Measurements from ENCODE around the gene DEFB128. TPM values are rescaled to one million over a fixed set of nuclear protein-coding genes. Genes with fewer than 3 reads are reported as not detected.

Gene DEFB128
- total and polyA plus RNA-seq, 2 experiments from 2014 or later, result not detected

GRCh38 chr20:215796-216195, 26.3 kb upstream of the DEFB128 start:
- TF ChIP-seq CTCF (conservative IDR thresholded peaks at IDR 0.05; ENCODE audit: low read depth in 2 of 2) (no peak), EZH2phosphoT487 (IDR thresholded peaks at IDR 0.05; ENCODE audit: unreplicated experiment) (no peak), NANOG (IDR thresholded peaks at IDR 0.05; ENCODE audit: borderline replicate concordance) (no peak), ZNF331 (CRISPR knock-in tag; IDR thresholded peaks at IDR 0.05; ENCODE audit: low read depth) (no peak), REST (IDR thresholded peaks at IDR 0.05; ENCODE audit: unreplicated experiment) (no peak)
- Mint-ChIP-seq H3K9me3 (no peaks in the 10 kb centered on the region), H3K36me3 (ENCODE audit: low read depth) (no peaks in the 10 kb centered on the region), H3K27me3 (ENCODE audit: insufficient read depth, low read depth, poor library complexity) (no peaks in the 10 kb centered on the region), H3K4me1 (no peaks in the 10 kb centered on the region), H3K27ac (no peak overlapping the region), H3K4me3 (no peak overlapping the region)
- Histone ChIP-seq H3K27ac (ENCODE audit: low read depth) (no peak overlapping the region), H3K9me2 (ENCODE audit: insufficient read depth) (no peaks in the 10 kb centered on the region), H4K20me1 (replicated peaks; ENCODE audit: insufficient read depth) (no peaks in the 10 kb centered on the region; the same call in 1 of the 2 replicates), H3K4me1 (ENCODE audit: insufficient read depth) (no peaks in the 10 kb centered on the region), H3K36me3 (ENCODE audit: insufficient read depth) (no peaks in the 10 kb centered on the region), H3K27me3 (ENCODE audit: insufficient read depth) (peaks cover 65% of the 10 kb centered on the region), H3K4me2 (no peak overlapping the region), H3K4me3 (no peak overlapping the region), H3K79me2 (replicated peaks; ENCODE audit: insufficient read depth) (no peaks in the 10 kb centered on the region), H3F3A (replicated peaks; ENCODE audit: low read depth) (no peaks in the 10 kb centered on the region), H2AFZ (no peak overlapping the region)
- DNase-seq (ENCODE audit: low spot score) (no peak), ATAC-seq (no peak)

GRCh38 chr20:214383-214782, 24.9 kb upstream of the DEFB128 start:
- Mint-ChIP-seq H3K27me3 (ENCODE audit: insufficient read depth, low read depth, poor library complexity) (no peaks in the 10 kb centered on the region), H3K9me3 (no peaks in the 10 kb centered on the region), H3K27ac (no peak overlapping the region), H3K36me3 (ENCODE audit: low read depth) (no peaks in the 10 kb centered on the region), H3K4me3 (no peak overlapping the region), H3K4me1 (no peaks in the 10 kb centered on the region)
- H3K27me3 ChIP-seq (ENCODE audit: insufficient read depth), result peaks cover 74% of the 10 kb centered on the region
- H3F3A ChIP-seq (replicated peaks; ENCODE audit: low read depth), result no peaks in the 10 kb centered on the region
- no peak overlapping the region for H3K27ac ChIP-seq (ENCODE audit: low read depth)
- H4K20me1 ChIP-seq (replicated peaks; ENCODE audit: insufficient read depth), result no peaks in the 10 kb centered on the region; the same call in 1 of the 2 replicates
- H3K79me2 ChIP-seq (replicated peaks; ENCODE audit: insufficient read depth), result no peaks in the 10 kb centered on the region
- DNase-seq (ENCODE audit: low spot score), result no peak
- no peaks in the 10 kb centered on the region for H3K36me3 ChIP-seq (ENCODE audit: insufficient read depth)
- H3K9me2 ChIP-seq (ENCODE audit: insufficient read depth), result no peaks in the 10 kb centered on the region
- no peak for ATAC-seq
- H2AFZ ChIP-seq, result no peak overlapping the region; the same call in 1 of the 2 replicates
- no peaks in the 10 kb centered on the region for H3K4me1 ChIP-seq (ENCODE audit: insufficient read depth)
- no peak overlapping the region for H3K4me2 ChIP-seq
- H3K4me3 ChIP-seq, result no peak overlapping the region
- TF ChIP-seq ZNF331 (CRISPR knock-in tag; IDR thresholded peaks at IDR 0.05; ENCODE audit: low read depth) (no peak), NANOG (IDR thresholded peaks at IDR 0.05; ENCODE audit: borderline replicate concordance) (no peak), EZH2 (IDR thresholded peaks at IDR 0.05; ENCODE audit: low read depth, unreplicated experiment) (no peak), ZNF114 (CRISPR knock-in tag; IDR thresholded peaks at IDR 0.05) (no peak), POLR2AphosphoS5 (IDR thresholded peaks at IDR 0.05; ENCODE audit: low read depth) (no peak), ZNF462 (CRISPR knock-in tag; IDR thresholded peaks at IDR 0.05) (no peak)

All from GM23338 (cell line).